PC-3 (cell line): ENCODE results near the gene PRXL2B. TPM values are rescaled to one million over a fixed set of nuclear protein-coding genes. Genes with fewer than 3 reads are reported as not detected.

Experiments used
- ATAC-seq: fragments of 200-7000 bp; cut with Tn5 transposase; 2 replicates; pipeline ENCODE4 v1.9.1; 2020; ENCODE audit warnings: mild to moderate bottlenecking, moderate library complexity
- BruUV-seq: library from RNA; stranded (reverse); fragments of 400-500 nt; replicated peaks from 2 replicates; lab custom pipeline; 2021; lab: Mats Ljungman, UMichigan
- CTCF ChIA-PET: fragments of 300-600 bp; sonication (Branson Sonifier 250); formaldehyde crosslinking; loops from one replicate; lab custom pipeline; 2022; ENCODE audit warnings: antibody characterized with exemption; lab: Charles Lee
- POLR2A ChIA-PET: fragments of 300-600 bp; sonication (Branson Sonifier 250); formaldehyde crosslinking; loops from one replicate; lab custom pipeline; 2022; ENCODE audit warnings: antibody characterized with exemption; ENCODE audit not compliant: unreplicated experiment; lab: Charles Lee
- DNase-seq: peaks from one replicate; pipeline ENCODE4 v3.0.0-alpha.2; 2015
- H2AFZ ChIP-seq: fragments of 300-600 bp; sonication (generic); 2 replicates; pipeline ENCODE4 v1.6.0; 2016; ENCODE audit warnings: antibody characterized with exemption, low read length
- H3F3A ChIP-seq: fragments of 300-600 bp; sonication (generic); one replicate; pipeline ENCODE4 v1.6.0; 2017; ENCODE audit warnings: antibody characterized with exemption, low read length, control low read depth, mild to moderate bottlenecking; ENCODE audit not compliant: unreplicated experiment
- H3K27ac ChIP-seq: fragments of 300-600 bp; sonication (generic); 2 replicates; pipeline ENCODE4 v1.5.1; 2016; ENCODE audit warnings: mild to moderate bottlenecking, low read length
- H3K27me3 ChIP-seq: fragments of 300-600 bp; sonication (generic); 2 replicates; pipeline ENCODE4 v1.6.1; 2016; ENCODE audit warnings: low read length, mixed read lengths
- H3K36me3 ChIP-seq: fragments of 300-600 bp; sonication (generic); 2 replicates; pipeline ENCODE4 v1.6.1; 2016; ENCODE audit warnings: low read depth, mixed run types, low read length, mixed read lengths
- H3K4me1 ChIP-seq: fragments of 300-600 bp; sonication (generic); 2 replicates; pipeline ENCODE4 v1.5.1; 2016; ENCODE audit warnings: low read length; ENCODE audit not compliant: insufficient read depth
- H3K4me2 ChIP-seq: fragments of 300-600 bp; sonication (generic); 2 replicates; pipeline ENCODE4 v1.6.0; 2016; ENCODE audit warnings: low read length
- H3K4me3 ChIP-seq: fragments of 300-600 bp; sonication (generic); 2 replicates; pipeline ENCODE4 v1.5.1; 2016; ENCODE audit warnings: mild to moderate bottlenecking, low read length, mixed read lengths
- H3K79me2 ChIP-seq: fragments of 300-600 bp; sonication (generic); 2 replicates; pipeline ENCODE4 v1.6.1; 2017; ENCODE audit warnings: low read length, mixed read lengths
- H3K9ac ChIP-seq: fragments of 300-600 bp; sonication (generic); 2 replicates; pipeline ENCODE4 v1.6.0; 2016; ENCODE audit warnings: mild to moderate bottlenecking, low read length
- H3K9me2 ChIP-seq: fragments of 300-600 bp; sonication (generic); replicated peaks from 2 replicates; pipeline ENCODE4 v1.6.1; 2016; ENCODE audit warnings: mixed run types, low read length, mixed read lengths
- H3K9me3 ChIP-seq: fragments of 300-600 bp; sonication (generic); 2 replicates; pipeline ENCODE4 v1.6.1; 2016; ENCODE audit warnings: low read length, mixed read lengths
- H4K20me1 ChIP-seq: fragments of 300-600 bp; sonication (generic); 2 replicates; pipeline ENCODE4 v1.6.1; 2016; ENCODE audit warnings: low read length, mixed read lengths
- EZH2 ChIP-seq: fragments of 300-600 bp; sonication (generic); IDR thresholded peaks from one replicate; pipeline ENCODE4 v1.6.1; 2017; ENCODE audit warnings: antibody characterized with exemption, mild to moderate bottlenecking, low read length; ENCODE audit not compliant: unreplicated experiment
- EZH2phosphoT487 ChIP-seq: fragments of 300-600 bp; sonication (generic); IDR thresholded peaks from 2 replicates; pipeline ENCODE4 v1.6.1; 2018; ENCODE audit warnings: mild to moderate bottlenecking, antibody characterized with exemption, low read length, borderline replicate concordance
- intact Hi-C: fragments of 100-400 bp; cut with micrococcal nuclease; formaldehyde crosslinking; loops from 2 replicates; pipeline ENCODE4 v1.9.0; 2023
- total RNA-seq: library from RNA; depleted of rRNA; stranded (reverse); fragments of >200 nt; gene quantifications from 2 replicates; pipeline ENCODE4 v1.2.3, GENCODE V29; 2014
- TF ChIP-seq, protein P1 (sequence below): fragments of 300-600 bp; sonication (generic); conservative IDR thresholded peaks from 2 replicates; pipeline ENCODE4 v1.5.1; 2017; ENCODE audit warnings: antibody characterized with exemption, low read depth, mild to moderate bottlenecking, low read length

The PRXL2B gene
- total RNA-seq, 1 experiment from 2014 or later: 75.0 TPM

DNA sequence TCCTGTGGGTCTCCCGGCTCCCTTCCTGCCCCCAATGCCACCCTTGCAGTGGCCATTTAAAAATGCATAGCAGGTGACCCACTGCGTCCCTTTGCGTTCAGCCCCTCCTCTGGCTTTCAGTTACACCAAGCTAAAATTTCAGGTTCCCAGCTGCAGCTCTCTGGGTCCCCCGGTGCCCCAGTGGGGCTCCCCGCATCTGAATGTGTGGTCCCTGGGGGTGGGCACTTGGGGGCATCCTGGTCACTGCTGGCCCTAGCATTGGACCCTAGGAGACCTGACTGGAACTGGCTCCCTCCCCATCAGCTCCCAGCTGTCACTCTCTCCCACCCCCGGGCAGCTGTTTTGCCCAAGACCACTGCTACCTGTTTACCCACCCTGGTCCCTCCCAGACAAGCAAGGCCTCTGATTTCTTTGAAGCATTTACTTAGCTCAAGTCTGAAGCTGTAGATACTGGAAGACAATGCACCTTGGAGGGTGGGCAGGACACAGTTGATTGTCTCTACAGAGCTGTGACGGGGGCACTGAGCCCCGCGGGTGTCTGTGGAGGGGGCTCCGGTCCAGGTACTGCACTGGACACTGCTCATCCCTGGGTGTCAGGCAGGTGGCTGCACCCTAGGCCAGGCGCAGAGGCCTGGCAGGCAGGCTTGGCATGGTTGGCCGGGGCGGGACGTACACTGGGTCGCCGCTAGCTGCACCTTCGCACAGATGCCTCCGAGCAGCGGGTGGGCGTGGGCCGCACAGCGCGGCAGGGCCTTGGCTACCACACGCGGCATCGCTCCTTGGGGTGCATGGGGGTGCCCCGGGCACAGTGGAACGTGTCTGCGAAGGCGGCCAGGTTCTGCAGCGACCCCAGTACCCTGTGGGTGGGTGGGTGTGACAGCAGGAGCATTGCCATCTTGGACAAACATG, 3.9 kb downstream of the PRXL2B start:
- no TSS peak for BruUV-seq
- TF ChIP-seq EZH2phosphoT487 (no peak), EZH2 (no peak)
- TF ChIP-seq, protein P1, sequence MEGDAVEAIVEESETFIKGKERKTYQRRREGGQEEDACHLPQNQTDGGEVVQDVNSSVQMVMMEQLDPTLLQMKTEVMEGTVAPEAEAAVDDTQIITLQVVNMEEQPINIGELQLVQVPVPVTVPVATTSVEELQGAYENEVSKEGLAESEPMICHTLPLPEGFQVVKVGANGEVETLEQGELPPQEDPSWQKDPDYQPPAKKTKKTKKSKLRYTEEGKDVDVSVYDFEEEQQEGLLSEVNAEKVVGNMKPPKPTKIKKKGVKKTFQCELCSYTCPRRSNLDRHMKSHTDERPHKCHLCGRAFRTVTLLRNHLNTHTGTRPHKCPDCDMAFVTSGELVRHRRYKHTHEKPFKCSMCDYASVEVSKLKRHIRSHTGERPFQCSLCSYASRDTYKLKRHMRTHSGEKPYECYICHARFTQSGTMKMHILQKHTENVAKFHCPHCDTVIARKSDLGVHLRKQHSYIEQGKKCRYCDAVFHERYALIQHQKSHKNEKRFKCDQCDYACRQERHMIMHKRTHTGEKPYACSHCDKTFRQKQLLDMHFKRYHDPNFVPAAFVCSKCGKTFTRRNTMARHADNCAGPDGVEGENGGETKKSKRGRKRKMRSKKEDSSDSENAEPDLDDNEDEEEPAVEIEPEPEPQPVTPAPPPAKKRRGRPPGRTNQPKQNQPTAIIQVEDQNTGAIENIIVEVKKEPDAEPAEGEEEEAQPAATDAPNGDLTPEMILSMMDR: no peak
- Histone ChIP-seq H3K27ac (no peak overlapping the region), H3K9ac (no peak overlapping the region), H3K4me2 (no peak overlapping the region), H3K36me3 (peaks cover 2% of the 10 kb centered on the region; the same call in 1 of the 2 replicates), H3K79me2 (peaks cover 13% of the 10 kb centered on the region; the same call in 1 of the 2 replicates), H4K20me1 (no peaks in the 10 kb centered on the region), H3K4me1 (peaks cover 9% of the 10 kb centered on the region), H2AFZ (no peak overlapping the region), H3K4me3 (no peak overlapping the region), H3K9me2 (no peaks in the 10 kb centered on the region), H3K27me3 (no peaks in the 10 kb centered on the region), H3F3A (no peaks in the 10 kb centered on the region), H3K9me3 (no peaks in the 10 kb centered on the region)
- DNase-seq (no peak), ATAC-seq (no peak)
- POLR2A ChIA-PET: no interaction called here
- CTCF ChIA-PET: no interaction called here
- intact Hi-C loops: no loop called here

- no peak for ATAC-seq
- Histone ChIP-seq H4K20me1 (no peaks in the 10 kb centered on the region), H3K9ac (no peak overlapping the region), H3K9me2 (no peaks in the 10 kb centered on the region), H3K27ac (no peak overlapping the region), H3K79me2 (peaks cover 10% of the 10 kb centered on the region; the same call in 1 of the 2 replicates), H3K4me2 (no peak overlapping the region), H2AFZ (no peak overlapping the region), H3K9me3 (no peaks in the 10 kb centered on the region), H3K4me1 (peaks cover 8% of the 10 kb centered on the region), H3F3A (no peaks in the 10 kb centered on the region), H3K27me3 (no peaks in the 10 kb centered on the region), H3K36me3 (peaks cover 2% of the 10 kb centered on the region; the same call in 1 of the 2 replicates), H3K4me3 (no peak overlapping the region)
- ChIA-PET POLR2A (no interaction called here), CTCF (no interaction called here)
- no TSS peak for BruUV-seq
- TF ChIP-seq, protein P1: no peak
- TF ChIP-seq EZH2 (no peak), EZH2phosphoT487 (no peak)
- DNase-seq: no peak
- intact Hi-C loops: no loop called here
Observed at GRCh38 chr1:2591233-2591580, 4.6 kb downstream of the PRXL2B start.
